HG03378 (cell line): ENCODE data around the gene LRRC4C.

Source experiments
- ATAC-seq: cut with Tn5 transposase; IDR thresholded peaks from one replicate; pipeline ENCODE4 v1.9.1; 2021; ENCODE audit warnings: mild to moderate bottlenecking, moderate library complexity; ENCODE audit not compliant: unreplicated experiment

LRRC4C gene

DNA sequence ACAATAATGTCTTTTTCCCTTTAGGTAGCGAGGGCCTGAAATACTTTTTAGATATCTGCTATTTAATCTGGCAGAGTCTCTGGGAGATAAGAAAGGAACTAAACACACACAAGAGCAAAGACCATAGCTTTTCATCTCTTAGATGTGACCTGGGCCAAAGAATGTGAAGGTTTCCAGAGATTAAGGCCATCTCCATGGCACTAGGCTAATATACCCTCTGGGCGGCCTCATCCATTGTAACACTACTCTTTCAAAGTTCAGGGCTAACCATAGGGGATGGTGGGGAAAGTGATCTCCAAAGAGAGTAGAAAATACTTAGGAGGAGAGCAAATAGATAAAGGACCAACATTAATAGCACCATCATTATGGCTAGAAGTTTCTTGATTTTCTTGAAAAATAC, 326.4 kb downstream of the LRRC4C start:
- ATAC-seq, result no peak

DNA sequence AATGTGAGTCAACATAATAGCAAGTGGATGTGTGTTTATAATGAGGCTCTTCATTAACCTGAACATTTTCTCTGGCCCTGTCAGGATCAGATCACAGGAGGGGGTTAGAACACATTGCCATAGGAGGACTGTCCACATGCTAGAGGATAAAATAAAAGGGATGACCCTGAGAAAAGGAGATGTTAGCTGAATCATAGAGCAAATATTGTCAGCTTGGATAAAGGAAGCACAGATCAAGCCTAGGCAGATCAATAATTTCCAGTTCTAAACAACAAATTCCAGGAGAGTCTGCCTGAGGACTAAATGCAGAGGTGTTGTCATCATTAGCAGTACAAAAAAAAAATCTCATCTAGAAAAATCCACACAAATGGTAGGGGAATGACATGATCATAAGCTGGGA, 337.9 kb downstream of the LRRC4C start:
- no peak for ATAC-seq

DNA sequence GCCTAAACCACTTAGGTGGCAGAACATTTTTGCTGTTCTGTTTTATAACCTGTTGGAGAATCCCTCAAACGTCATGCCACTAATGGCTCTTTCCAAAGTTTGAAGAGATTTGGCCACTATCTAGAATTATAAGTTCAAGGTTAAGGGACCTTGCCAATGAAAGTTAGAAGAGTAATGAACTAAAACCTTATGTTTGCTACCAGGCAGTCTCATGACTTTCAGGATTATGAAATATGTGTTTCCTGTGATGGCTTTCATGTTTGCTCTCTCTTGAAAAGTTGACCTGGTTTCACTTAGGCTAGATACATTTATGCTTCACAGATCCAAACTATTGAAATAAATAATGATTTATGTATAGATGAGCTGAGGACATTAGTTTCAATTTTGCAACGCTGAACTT, 340.0 kb downstream of the LRRC4C start:
- no peak for ATAC-seq

DNA sequence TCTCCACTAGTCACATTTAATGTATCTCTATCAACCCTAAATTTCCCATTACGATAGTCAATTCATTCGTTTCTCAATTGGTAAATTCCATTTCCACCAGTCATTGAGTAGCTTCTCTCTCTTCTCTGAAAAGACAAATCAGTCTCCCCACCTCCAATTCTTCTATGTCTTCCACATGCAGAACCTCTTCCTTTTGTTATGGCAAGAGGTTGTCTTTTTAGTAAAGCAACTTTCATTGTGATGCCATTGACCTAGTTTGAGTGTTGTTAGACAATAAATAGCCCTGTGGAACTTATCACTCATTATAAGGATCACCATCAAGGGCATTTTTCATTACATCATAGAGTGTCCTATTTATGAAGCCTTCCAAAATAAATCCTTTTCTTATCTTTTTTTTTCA, 340.9 kb downstream of the LRRC4C start:
- no peak for ATAC-seq

DNA sequence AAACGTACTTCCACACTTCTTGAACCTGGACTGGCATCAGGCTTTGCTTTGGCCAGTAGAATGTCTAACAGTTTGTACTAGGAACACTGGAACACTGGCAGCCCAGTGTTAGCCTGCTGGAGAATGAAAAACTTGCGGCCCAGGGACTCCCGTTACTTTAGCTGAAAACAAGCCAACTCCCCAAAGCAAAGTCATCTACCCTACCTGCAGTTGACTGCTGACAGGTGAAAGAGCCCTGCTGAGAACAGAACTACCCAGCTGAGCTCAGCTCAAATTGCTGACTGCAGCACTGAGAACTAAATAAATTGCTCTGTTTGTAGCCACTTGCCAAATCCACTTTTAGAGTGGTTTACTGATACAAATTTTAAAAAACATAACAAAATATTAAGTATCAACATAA, 342.5 kb downstream of the LRRC4C start:
- no peak for ATAC-seq

DNA sequence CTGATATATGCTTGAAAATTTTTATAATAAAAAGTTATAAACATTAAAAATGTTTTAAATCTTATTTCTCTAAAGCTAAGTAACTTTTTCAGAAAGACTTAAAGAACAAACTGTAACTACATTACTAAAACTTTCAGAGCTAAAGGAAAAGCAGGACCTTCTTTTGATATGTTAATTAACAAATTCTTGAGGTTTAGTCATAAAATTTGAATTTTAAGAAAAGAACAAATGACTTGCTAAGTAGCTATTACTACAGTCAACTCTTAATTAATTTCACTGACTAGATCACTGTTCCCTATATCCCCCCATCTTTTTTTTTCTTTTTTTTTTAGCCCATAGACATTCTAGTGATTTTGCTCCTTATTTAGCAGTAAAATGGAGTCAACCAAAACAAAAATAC, 344.4 kb downstream of the LRRC4C start:
- no peak for ATAC-seq

DNA sequence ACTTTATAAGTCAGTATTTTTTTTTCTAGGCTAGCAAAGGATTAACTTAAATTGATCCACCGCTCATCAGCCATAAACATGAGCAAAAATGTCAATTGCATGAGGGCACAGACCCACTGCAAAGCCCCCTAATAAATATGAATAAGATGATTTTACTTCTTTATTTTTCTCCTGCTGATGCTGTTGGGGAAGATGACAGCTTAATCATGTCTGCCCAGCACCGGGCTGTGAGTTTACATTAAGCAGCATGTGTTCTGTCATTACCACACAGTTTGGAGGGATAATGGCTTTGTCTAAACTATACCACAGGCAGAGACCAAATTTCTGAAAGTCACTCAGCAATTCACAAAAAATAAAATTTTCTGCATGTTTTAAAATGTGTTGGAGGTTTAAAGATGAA, 346.3 kb downstream of the LRRC4C start:
- ATAC-seq, result no peak

DNA sequence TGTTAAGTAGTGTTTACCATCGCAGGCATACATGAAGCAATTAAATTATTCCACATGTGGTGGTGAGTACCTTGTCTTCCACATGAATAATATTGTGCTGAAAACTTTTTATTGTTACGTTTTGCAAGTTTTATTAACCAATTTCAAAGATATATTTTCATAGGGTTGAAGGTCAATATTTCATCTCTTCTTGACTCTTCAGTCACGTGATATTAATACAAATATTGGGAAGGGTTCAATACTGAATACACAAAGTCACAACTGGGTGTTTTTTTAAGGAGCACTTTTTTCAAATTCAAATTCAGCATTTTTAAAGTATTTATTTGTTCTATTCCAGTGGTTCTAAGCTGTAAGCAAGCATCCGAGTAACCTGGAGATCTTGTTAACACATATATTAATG, 348.9 kb downstream of the LRRC4C start:
- ATAC-seq, result no peak

DNA sequence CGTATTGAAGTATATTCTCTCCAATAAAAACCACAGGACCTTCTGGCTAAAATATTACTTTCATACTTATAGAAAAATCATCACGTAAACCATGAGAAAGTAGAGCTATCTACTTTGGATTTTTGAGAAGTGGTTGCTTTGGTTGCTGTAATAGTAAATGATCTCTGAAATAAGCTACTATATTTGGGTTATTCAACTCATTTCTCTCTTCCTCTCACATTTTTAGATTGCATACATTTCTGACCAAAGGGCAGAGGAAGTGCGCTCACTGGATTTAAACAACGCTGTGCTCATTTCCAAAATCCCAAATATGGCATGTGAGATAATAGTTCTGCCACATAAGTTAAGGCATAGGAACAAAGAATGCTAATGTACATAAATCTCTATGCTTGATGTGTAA, 357.0 kb downstream of the LRRC4C start:
- no peak for ATAC-seq

DNA sequence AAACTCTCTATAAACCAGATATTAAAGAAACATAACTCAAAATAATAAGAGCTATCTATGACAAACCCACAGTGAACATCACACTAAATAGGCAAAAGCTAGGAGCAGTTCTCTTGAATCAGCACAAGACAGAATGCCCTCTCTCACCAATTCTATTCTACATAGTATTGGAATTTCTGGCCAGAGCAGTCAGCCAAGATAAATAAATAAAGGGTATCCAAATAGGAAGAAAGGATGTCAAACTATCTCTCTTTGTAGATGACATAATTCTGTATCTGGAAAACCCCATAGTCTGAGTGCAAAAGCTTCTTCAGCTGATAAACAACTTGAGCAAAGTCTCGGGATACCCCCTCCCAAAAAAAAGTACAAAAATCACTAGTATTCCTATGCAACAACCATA, 359.8 kb downstream of the LRRC4C start:
- no peak for ATAC-seq

DNA sequence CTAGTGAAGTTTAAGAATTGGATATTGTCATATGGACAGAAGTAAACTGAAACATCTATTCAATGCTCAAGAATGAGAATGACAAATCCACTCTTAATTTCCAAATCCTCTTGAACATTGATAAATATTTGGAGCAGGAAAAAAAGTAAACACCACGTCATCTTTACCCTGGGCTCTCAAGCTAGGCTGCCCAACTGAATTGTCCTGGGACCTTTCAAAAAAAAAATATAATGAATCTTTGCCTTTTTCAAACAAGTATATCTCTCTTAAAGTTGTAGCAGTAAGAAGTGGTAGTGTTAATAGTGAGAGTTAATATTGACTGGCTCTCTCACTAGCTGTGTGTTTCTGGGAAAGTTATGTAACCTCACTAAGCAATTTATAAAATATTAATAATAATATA, 374.3 kb downstream of the LRRC4C start:
- ATAC-seq, result no peak

DNA sequence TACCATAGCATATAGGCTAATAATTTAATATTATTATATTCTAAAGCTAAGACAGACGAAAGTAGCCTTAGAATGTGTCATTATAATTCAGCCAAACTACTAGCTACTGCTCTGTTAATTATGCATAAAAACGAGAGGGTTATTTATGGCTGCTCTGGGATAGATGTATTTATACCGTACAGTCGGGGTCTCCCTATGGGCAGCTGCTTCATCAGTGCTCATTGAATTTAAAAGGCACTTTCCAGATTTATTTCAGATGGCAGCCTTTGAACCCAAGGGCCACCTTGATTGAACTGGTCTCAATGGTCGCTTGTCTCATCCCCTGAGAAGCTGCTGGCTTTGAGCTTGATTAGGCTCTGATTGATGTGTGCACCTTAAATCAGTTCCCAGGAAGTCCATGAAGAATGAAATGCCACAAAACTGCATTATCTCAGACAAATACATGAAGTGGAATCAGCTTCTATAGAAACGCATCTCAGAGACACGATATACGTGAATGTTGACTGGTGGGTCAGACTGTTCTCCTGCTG, 377.6 kb downstream of the LRRC4C start:
- no peak for ATAC-seq

DNA sequence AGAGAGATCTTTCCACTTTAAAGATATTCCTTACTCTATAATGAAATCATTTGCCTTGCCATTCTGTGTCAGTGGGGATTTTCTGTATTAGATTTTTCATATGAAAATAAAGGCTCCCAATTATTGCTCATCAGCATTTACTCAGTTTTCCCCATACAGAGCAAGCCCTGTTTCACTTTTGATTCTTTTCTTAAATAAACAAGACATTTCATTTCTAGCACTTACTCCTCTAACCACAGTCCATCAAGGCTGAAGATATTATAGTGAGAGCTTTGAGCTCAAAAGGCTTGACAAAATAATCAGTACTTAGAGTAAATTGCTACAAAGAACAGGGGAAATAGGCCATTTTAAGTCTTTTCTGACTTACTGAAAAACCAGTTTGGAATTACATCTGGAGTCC, 385.1 kb downstream of the LRRC4C start:
- ATAC-seq, result no peak

DNA sequence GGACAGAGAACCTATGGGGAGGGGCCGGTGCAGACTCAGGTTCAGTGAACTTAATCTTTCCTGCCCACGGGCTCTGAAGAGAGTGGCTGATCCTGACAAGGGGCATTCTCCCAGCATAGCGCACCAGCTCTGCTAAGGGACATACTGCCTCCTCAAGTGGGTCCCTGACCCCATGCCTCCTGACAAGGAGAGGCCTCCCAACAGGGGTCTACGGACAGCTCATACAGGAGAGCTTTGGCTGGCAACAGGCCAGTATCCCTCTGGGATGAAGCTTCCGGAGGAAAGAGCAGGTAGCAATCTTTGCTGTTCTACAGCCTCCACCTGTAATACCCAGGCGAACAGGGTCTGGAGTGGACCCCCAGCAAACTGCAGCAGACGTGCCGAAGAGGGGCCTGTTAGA, 394.0 kb downstream of the LRRC4C start:
- no peak for ATAC-seq

DNA sequence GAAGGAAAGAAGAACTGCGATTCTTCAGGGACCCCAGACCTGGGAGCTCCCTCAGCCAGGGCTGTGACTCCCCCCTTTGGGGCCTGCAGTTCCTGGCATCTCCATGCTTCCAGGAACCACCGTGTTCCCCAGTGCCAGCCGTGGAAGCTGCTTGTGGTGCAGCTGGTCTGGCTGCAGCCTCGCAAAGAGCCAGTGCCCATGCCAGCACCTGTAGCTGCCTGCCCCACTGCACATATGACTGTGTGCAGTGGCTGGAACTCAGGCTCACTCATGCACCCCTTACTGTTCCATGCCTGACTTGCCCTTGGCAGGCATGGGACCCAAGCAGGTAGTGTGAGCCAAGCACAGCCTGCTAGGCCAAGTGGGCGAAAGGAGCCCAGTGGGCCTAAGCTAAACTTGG, 401.3 kb downstream of the LRRC4C start:
- no peak for ATAC-seq

DNA sequence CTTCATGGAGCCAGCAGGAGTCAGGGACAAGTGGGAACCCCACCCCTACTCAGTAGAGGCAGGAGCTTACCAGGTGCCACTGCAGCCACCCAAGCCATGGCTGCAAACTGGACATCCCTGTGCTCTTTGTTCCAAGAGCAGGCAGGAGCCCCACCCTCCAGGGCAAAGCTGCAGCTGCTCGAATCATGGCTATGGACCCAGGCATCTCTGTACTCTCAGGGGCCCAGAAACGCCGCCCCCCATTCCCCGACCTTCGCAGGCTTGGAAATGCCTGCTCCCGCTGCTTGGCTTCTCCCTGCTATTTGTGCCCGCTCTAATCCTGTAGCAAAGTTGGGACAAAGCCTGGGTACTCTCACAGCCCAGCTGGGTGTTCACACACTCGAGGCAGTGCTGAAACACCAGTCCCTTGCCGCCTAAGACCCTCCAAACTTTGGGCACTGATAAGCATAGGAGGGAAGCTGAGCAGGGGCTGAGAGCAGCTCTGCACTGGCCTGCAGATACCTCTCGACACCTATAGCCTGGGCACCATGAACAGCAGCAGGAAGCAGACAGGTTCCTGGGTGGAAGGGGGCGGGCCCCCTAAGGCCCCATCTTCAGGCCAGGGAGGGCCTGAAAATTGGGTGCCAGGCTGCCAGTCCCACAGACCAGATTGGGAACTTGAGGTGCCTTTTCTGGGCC, 402.4 kb downstream of the LRRC4C start:
- ATAC-seq, result no peak

DNA sequence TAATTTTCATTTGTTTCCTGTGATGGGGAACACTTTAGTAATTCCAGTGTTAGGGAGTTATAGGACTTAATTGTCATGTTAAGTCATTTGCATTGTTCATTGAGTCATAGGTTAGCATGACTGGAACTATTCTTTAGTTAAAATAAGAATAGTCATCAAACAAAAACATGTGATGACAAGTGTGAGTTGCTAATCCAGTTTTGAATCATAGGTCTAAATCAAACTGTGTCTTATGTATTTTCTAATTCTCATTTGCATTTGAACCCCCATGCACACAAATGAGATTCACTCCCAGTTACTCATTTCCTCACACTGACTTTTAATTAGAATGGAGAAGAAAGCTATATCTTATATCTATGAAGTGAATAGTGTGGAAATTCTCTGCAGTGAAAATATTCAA, 405.6 kb downstream of the LRRC4C start:
- ATAC-seq, result no peak

DNA sequence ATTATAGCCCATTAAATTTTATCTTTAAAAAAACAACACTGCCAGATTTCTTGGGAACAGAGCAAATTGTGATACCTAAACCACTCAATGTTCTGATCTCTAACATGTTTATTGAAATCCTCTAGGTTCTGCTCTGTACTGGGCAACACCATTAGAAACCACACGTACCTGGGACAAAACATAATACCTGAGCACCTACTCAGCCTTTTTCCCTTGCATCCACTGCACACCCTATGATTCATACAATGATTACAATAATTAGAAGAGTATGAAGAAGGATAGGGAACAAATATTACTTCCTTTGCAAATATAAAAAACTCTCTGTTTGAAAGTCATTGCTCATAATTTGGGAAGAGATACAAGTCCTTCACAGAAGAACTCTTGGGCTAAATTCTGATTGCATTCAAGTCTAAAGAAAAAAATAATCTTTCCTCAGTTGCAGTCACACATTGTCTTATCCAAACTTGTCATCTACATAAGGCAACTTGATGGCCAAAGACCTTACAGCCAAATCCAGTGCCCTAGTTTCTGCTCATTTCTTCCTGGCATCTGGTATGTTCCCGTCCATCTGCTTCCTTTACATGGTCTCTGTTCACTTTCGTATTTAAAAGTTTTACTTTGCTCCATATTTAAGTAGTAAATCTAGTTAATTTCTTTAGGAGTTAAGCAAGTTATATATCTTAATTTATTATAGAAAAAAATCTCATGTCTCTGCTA, 407.4 kb downstream of the LRRC4C start:
- no peak for ATAC-seq

DNA sequence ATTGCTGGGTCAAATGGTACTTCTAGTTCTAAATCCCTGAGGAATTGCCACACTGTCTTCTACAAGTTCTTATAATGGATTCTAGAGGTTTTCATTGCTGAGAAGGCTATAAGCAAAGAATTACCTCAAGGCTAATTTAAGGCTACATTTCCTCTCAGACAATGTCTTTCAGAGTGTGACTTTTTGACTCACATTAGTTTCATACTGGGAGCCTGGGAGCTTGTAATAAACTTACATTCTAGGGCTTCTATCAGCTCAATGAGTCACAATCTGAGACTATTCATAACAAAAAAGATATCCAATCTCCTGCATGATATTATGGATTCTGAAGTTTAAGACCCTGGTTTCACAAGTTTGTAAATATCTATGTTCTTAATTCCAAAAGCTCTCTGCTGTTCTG, 408.7 kb downstream of the LRRC4C start:
- no peak for ATAC-seq

DNA sequence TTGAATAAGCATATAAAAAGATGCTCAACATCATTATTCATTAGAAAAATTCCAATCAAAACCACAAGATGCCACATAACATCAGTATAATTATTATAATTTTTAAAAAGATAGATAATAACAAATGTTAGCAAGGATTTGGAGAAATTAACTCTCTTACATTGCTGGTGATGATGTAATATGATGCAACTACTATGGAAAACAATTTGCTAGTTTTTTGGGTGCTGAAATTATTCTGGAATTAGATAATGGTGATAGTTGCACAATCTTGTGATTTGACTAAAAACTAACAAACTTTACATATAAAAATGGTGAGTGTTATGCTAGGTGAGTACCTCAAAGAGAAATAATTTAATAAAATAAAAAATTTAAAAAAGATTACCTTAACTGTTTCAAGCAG, 412.2 kb downstream of the LRRC4C start:
- no peak for ATAC-seq

DNA sequence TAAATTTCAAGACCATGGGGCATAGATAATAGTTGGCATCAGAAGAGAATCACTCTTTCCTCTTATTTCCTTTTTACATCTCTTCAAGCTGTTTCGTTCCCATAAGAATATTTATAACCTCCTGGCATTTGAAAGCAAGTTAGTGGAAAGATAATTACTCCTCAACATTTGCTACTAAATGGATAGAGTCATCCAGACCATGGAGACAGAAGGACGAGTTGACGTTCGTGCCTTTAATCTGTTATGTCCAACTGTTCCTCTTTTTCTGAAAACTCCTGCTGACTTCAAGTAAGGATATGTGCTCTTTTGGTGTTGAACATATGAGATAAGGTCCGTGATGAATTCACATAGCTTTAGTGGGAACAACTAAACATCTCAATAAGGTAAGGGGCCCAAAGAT, 414.2 kb downstream of the LRRC4C start:
- no peak for ATAC-seq

DNA sequence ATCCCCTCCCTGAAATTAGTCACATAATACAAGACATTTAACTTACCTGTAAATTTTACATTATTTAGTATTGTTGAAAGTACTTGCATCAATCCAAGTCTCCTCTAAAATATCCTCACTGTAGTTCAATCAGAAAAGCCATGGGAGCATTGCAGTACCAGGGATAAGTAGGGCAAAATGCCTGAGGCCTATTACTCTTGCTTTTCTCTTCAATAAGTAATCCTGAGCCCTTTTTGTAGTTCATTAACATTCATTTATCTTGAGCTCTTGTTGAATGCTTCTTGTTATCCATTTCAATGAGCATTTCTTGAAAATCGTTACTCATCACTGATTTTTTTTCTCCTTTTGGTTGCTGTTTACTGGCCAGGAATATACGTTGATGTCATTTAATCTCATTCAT, 414.7 kb downstream of the LRRC4C start:
- no peak for ATAC-seq

DNA sequence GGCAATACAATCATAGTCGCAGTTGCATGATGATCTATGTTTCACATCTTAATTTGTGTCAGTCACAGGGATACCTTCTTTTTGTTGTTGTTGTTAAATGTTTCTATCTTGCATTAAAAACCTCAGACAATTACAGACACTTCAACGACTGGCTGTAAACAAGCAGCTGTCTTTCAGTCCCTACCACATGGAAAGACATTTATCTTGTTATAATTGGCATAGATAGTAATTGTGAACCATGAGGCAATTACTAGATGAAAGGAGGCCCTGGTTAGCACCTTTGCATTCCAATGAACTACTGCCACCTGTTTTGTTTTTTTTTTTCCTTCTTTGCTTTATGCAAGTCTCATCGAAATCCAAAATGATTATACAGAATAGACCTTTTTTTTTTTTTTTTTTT, 416.8 kb downstream of the LRRC4C start:
- ATAC-seq, result no peak
